Trophoblast cell (in vitro differentiated cells and primary cell): ENCODE data around the gene PAFAH1B2.

Source experiments
- DNase-seq, 2 donors: peaks; one replicate each; pipeline ENCODE4 v3.0.0-alpha.2; 2016
- H2AFZ ChIP-seq: 2 replicates; pipeline ENCODE4 v1.6.1; 2013; ENCODE audit warnings: low read length, moderate library complexity, mild to moderate bottlenecking; ENCODE audit not compliant: insufficient read depth, poor library complexity
- H2AK5ac ChIP-seq: 2 replicates; pipeline ENCODE4 v1.6.1; 2013; ENCODE audit warnings: mild to moderate bottlenecking, low read length
- H2BK120ac ChIP-seq: 2 replicates; pipeline ENCODE4 v1.6.1; 2013; ENCODE audit warnings: low read length, mild to moderate bottlenecking, moderate library complexity; ENCODE audit not compliant: insufficient read depth, poor library complexity
- H2BK12ac ChIP-seq: 2 replicates; pipeline ENCODE4 v1.6.1; 2013; ENCODE audit warnings: mild to moderate bottlenecking, low read length, moderate library complexity
- H2BK5ac ChIP-seq: 2 replicates; pipeline ENCODE4 v1.6.1; 2013; ENCODE audit warnings: low read length, low read depth, moderate library complexity, mild to moderate bottlenecking; ENCODE audit not compliant: poor library complexity
- H3K14ac ChIP-seq: 2 replicates; pipeline ENCODE4 v1.6.1; 2013; ENCODE audit warnings: mild to moderate bottlenecking, low read length
- H3K18ac ChIP-seq: 2 replicates; pipeline ENCODE4 v1.6.1; 2013; ENCODE audit warnings: mild to moderate bottlenecking, low read length
- H3K23ac ChIP-seq: 2 replicates; pipeline ENCODE4 v1.6.1; 2013; ENCODE audit warnings: low read length
- H3K27ac ChIP-seq: 2 replicates; pipeline ENCODE4 v1.5.1; 2013; ENCODE audit warnings: low read depth, mild to moderate bottlenecking, inconsistent platforms, low read length, moderate library complexity
- H3K27me3 ChIP-seq: 2 replicates; pipeline ENCODE4 v1.6.1; 2013; ENCODE audit warnings: inconsistent platforms, mild to moderate bottlenecking, low read length, moderate library complexity; ENCODE audit not compliant: insufficient read depth
- H3K36me3 ChIP-seq, 2 experiments: 1 replicate in 1 of 2; 2 replicates in 1 of 2; pipeline ENCODE4 v1.6.1; 2013; ENCODE audit warnings: low read length in 2 of 2, mild to moderate bottlenecking in 2 of 2, moderate library complexity in 1 of 2; ENCODE audit not compliant: insufficient read depth in 2 of 2, control insufficient read depth in 1 of 2
- H3K4ac ChIP-seq: 2 replicates; pipeline ENCODE4 v1.6.1; 2013; ENCODE audit warnings: low read depth, mild to moderate bottlenecking, low read length, moderate library complexity
- H3K4me1 ChIP-seq, 2 experiments: 1 replicate in 1 of 2; 2 replicates in 1 of 2; pipeline ENCODE4 v1.6.1; 2013; ENCODE audit warnings: low read length in 2 of 2, mild to moderate bottlenecking in 2 of 2, moderate library complexity in 1 of 2; ENCODE audit not compliant: insufficient read depth in 2 of 2, control insufficient read depth in 1 of 2
- H3K4me2 ChIP-seq: 2 replicates; pipeline ENCODE4 v1.6.1; 2013; ENCODE audit warnings: inconsistent platforms, mild to moderate bottlenecking, low read length, moderate library complexity
- H3K4me3 ChIP-seq: 2 replicates; pipeline ENCODE4 v1.5.1; 2013; ENCODE audit warnings: mild to moderate bottlenecking, low read depth, low read length, inconsistent platforms
- H3K79me1 ChIP-seq: one replicate; pipeline ENCODE4 v1.6.1; 2013; ENCODE audit warnings: low read length
- H3K79me2 ChIP-seq: 2 replicates; pipeline ENCODE4 v1.6.1; 2013; ENCODE audit warnings: low read length, mild to moderate bottlenecking; ENCODE audit not compliant: control insufficient read depth, insufficient read depth, poor library complexity
- H3K9ac ChIP-seq: 2 replicates; pipeline ENCODE4 v1.6.1; 2013; ENCODE audit warnings: mild to moderate bottlenecking, low read length
- H3K9me3 ChIP-seq: 2 replicates; pipeline ENCODE4 v1.6.1; 2013; ENCODE audit warnings: low read depth, mild to moderate bottlenecking, control low read depth, inconsistent platforms, low read length; ENCODE audit not compliant: insufficient read depth
- H4K12ac ChIP-seq: 2 replicates; pipeline ENCODE4 v1.6.1; 2013; ENCODE audit warnings: low read depth, mild to moderate bottlenecking, low read length, moderate library complexity
- H4K8ac ChIP-seq: 2 replicates; pipeline ENCODE4 v1.6.1; 2013; ENCODE audit warnings: low read depth, mild to moderate bottlenecking, low read length, moderate library complexity
- H4K91ac ChIP-seq: one replicate; pipeline ENCODE4 v1.6.1; 2013; ENCODE audit warnings: low read depth, mild to moderate bottlenecking, low read length, moderate library complexity
- WGBS: extraction: QIAGEN DNeasy Blood & Tissue Kit; methylation state at CpG from one replicate; pipeline ENCODE4 v1.1.7; 2013; ENCODE audit warnings: missing lambda C conversion rate; ENCODE audit not compliant: insufficient read length, insufficient coverage; ENCODE audit errors: extremely low coverage; 5-methylcytosine and 5-hydroxymethylcytosine counted together

The PAFAH1B2 gene

DNA sequence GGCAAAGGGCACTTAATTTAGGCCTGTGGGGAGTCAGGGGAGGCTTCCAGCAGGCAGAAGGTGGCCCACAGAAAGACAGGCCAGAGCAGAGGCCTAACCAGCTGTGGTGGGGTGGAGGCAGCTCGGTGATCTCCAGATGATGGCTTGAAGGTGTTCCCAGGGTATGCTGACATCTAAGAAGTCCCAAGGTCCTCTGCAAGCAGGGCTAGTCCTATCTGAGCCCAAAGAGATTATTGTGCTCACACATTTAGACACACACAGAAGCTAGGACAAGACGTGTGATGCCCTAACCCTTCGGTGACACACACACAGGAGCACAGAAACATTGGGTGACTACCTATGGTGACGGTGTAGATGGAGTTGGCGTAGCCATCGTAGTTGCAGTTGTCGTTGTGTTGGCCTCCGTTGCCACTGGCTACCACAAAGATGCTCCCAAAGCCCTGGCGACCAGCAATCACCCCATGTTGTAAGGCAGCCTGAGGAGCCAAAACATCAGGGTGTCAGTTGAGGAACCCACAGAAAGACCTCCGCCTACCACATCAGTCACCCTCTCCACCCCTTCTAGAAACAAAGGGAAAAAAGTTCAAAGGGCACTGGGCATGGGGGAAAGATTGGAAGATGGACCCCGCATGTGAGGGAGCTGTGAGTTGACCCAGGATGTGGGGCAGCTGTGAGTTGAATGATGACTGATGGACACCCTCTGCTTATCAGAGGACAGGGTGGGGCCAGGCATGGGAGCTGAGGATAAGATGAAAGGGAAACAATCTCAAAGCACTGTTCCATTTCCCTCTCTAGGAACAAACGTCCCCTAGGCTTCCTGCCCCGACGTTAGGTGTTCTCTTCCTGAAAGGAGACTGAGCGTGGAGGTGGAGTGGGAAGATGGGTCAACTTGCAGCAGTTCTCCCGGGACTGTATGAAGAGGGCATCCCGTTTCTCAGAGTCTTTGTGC, 79.9 kb downstream of the PAFAH1B2 start:
- no peaks in the 10 kb centered on the region for H3K79me1 ChIP-seq

DNA sequence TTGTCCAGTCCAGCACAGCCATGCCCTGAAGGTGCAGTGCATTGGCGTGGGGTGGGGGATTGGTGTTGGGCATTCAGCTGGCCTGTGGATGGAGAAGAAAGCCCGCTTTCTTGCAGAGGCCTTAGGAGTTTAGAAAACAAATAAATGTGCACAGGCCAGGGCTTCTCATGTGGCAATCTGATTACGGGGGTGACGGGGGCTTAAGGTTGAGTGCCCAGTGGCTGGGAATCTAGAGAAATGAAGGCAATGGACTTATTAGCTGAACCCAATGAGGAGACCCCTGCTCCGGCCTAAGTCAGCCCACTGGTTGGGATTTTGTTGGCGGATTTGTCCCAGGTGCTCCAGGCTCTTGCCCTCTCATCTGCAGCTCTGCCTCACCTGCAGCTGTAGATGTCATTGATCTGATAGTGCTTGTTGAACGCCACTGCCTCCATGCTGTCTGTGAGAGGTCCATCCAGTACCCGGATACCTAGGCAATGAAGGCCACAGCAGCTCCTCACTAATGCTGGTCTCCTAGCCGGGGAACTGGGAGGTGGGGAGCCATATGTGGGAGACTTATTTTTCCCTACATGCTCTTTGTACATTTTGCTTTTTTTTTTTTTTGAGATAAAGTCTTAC, 81.6 kb downstream of the PAFAH1B2 start:
- Histone ChIP-seq H3K27me3 (no peaks in the 10 kb centered on the region), H2BK5ac (no peak overlapping the region), H3K4me2 (no peak overlapping the region), H3K4ac (no peak overlapping the region), H3K4me1 (peaks cover 0 to 4% of the 10 kb centered on the region in 2 experiments), H3K79me2 (no peaks in the 10 kb centered on the region), H3K36me3 (peaks cover 60 to 74% of the 10 kb centered on the region in 2 experiments), H3K14ac (no peak overlapping the region), H2AK5ac (no peak overlapping the region), H3K9me3 (no peaks in the 10 kb centered on the region), H4K91ac (no peak overlapping the region), H3K27ac (no peak overlapping the region), H3K4me3 (no peak overlapping the region), H3K79me1 (no peaks in the 10 kb centered on the region), H3K23ac (no peak overlapping the region), H4K8ac (no peak overlapping the region), H3K18ac (no peak overlapping the region), H3K9ac (no peak overlapping the region), H4K12ac (no peak overlapping the region), H2AFZ (no peak overlapping the region), H2BK12ac (no peak overlapping the region), H2BK120ac (no peak overlapping the region)
- DNase-seq, result no peak
- WGBS, result no CpG with 5 or more reads among the region's 9 CpGs

More for the DNA sequence above, 79.9 kb downstream of the PAFAH1B2 start:
- H3K79me2 ChIP-seq, result peaks cover 2% of the 10 kb centered on the region
- no CpG with 5 or more reads among the region's 17 CpGs for WGBS
- peaks cover 64 to 73% of the 10 kb centered on the region in 2 experiments for H3K36me3 ChIP-seq
- H3K4me2 ChIP-seq, result no peak overlapping the region
- H3K27me3 ChIP-seq, result no peaks in the 10 kb centered on the region
- no peaks in the 10 kb centered on the region for H3K9me3 ChIP-seq
- H3K4ac ChIP-seq, result no peak overlapping the region
- H3K4me3 ChIP-seq, result no peak overlapping the region
- no peak overlapping the region for H4K8ac ChIP-seq
- H2BK120ac ChIP-seq, result no peak overlapping the region
- no peak overlapping the region for H3K14ac ChIP-seq
- no peak overlapping the region for H2BK5ac ChIP-seq
- H3K23ac ChIP-seq, result no peak overlapping the region
- no peak overlapping the region for H3K18ac ChIP-seq
- H2BK12ac ChIP-seq, result no peak overlapping the region
- H2AK5ac ChIP-seq, result no peak overlapping the region
- no peak overlapping the region for H2AFZ ChIP-seq
- H3K9ac ChIP-seq, result no peak overlapping the region
- no peak overlapping the region for H4K12ac ChIP-seq
- DNase-seq, result no peak
- H3K27ac ChIP-seq, result no peak overlapping the region
- peaks cover 0 to 5% of the 10 kb centered on the region in 2 experiments for H3K4me1 ChIP-seq
- H4K91ac ChIP-seq, result no peak overlapping the region
